Left colon (tissue), 2 donors: ENCODE results near the gene GARS1. TPM values are rescaled to one million over a fixed set of nuclear protein-coding genes. Genes with fewer than 3 reads are reported as not detected.
A peak's percentile ranks its signal among the peaks of the same experiment; 100 is the strongest.

Source experiments
- ATAC-seq: fragments of 200-7000 bp; cut with Tn5 transposase; one replicate; pipeline ENCODE4 v1.9.1; 2020; ENCODE audit warnings: mild to moderate bottlenecking, moderate library complexity
- DNase-seq, 2 donors: peaks; one replicate each; pipeline ENCODE4 v3.0.0-alpha.2; 2020
- intact Hi-C, 2 donors: fragments of 100-400 bp; cut with DNase I in 1 of 2; cut with micrococcal nuclease in 1 of 2; formaldehyde crosslinking; loops; one replicate each; pipeline versions ENCODE4 v1.11.2 to v1.14.0; 2022; cut with DNase I, micrococcal nuclease
- long read RNA-seq: library from polyadenylated mRNA; unstranded; transcript quantifications from one replicate; pipeline ENCODE4 v2.0.0, GENCODE V29; 2021
- total RNA-seq, 2 donors: library from RNA; stranded (reverse); fragmentation: NEBNext Ultra II Directional; extraction: Animal tissue kit (Norgen Biotek cat#: 25700); gene quantifications; one replicate each; pipeline ENCODE4 v1.2.1, GENCODE V29; 2021
- donor health status: DM: no; HTN: no; CAD: no.
- donor health status: DM: yes; HTN: yes; CAD: no.

GARS1 gene, protein sequence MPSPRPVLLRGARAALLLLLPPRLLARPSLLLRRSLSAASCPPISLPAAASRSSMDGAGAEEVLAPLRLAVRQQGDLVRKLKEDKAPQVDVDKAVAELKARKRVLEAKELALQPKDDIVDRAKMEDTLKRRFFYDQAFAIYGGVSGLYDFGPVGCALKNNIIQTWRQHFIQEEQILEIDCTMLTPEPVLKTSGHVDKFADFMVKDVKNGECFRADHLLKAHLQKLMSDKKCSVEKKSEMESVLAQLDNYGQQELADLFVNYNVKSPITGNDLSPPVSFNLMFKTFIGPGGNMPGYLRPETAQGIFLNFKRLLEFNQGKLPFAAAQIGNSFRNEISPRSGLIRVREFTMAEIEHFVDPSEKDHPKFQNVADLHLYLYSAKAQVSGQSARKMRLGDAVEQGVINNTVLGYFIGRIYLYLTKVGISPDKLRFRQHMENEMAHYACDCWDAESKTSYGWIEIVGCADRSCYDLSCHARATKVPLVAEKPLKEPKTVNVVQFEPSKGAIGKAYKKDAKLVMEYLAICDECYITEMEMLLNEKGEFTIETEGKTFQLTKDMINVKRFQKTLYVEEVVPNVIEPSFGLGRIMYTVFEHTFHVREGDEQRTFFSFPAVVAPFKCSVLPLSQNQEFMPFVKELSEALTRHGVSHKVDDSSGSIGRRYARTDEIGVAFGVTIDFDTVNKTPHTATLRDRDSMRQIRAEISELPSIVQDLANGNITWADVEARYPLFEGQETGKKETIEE
- total RNA-seq: 100 to 1,000 TPM in 1 of 2 donors, 10 to 100 TPM in 1; 57.8 to 104 TPM
- long read RNA-seq, transcript GARS-201 (17 exons, 2,634 nt): major isoform, 165 of 179 reads
- long read RNA-seq, partial matches to known transcripts: 6 of 179 reads
- long read RNA-seq, other reads (novel, unspliced or antisense): 6 of 179 reads

GRCh38 chr7:30594540-30595435, at the start of gene GARS1:
GARS1 (plus strand) TSS chr7:30594878; CDS start chr7:30594922, 44 bp downstream.
- DNase-seq (peak; percentile 86 to 94), ATAC-seq (peak; percentile 91)
- intact Hi-C loops: no loop called here

DNA sequence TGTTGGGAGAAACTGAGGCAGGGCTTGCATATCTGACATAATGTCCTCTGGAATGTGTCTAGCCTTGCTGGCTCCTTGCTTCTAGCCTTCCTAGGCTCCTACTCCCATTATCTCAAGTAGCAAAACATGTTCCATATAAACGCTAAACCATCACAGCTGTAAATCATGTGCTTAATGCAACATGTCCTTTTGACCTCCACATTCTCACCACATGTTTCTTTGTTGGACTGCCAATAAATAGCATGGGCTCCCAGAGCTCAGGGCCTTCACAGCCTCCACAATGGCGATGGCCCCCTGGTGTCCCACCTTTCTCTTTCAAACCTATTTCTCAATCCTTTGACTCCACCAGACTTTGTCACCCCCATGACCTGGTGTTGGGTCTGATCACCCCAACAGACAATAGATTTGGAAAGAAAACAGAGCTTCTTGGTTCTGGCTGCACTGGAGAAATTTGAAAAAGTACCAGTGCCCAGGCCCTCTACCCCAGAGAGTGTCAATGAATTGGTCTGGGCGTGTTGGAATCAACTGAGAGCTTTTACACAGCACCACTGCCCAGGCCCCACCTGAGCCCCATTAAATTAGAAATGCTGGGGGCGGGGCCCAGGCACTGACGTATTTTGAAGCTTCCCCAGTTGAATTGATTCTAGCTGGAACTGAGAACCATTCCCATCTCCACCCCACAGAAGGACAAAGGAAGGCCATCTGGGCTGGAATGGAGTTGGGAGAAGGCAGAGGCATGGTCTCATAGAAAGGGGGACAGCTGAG, 48.7 kb upstream of the GARS1 start:
- no peak for DNase-seq
- no peak for ATAC-seq
- intact Hi-C loops: no loop called here

DNA sequence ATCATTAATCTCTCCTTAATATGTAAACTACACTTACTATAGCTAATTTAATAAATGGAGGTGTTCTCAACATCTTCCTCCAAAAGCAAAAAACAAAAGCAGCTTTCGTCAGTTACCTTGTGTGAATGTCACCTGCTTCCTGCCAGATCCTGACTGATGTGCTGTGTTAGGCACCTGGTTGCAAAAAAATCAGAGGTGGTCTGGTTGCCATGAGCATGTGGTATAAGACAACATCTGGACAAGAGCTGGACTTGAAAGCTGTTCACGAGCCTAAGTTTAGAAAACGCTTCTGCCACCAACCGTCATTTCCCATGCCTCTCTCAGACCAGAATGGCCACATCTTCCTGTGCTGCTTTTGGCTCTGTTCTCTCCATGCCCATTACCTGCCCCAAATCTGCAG, 48.1 kb upstream of the GARS1 start:
- DNase-seq (no peak), ATAC-seq (no peak)
- intact Hi-C loops: no loop called here

GRCh38 chr7:30548845-30549244, 45.8 kb upstream of the GARS1 start:
- peak; percentile 57 to 75 for DNase-seq
- intact Hi-C loops: no loop called here
- peak; percentile 87 for ATAC-seq

GRCh38 chr7:30549931-30550493, 44.7 kb upstream of the GARS1 start:
- DNase-seq (no peak), ATAC-seq (no peak)
- intact Hi-C loops: no loop called here

DNA sequence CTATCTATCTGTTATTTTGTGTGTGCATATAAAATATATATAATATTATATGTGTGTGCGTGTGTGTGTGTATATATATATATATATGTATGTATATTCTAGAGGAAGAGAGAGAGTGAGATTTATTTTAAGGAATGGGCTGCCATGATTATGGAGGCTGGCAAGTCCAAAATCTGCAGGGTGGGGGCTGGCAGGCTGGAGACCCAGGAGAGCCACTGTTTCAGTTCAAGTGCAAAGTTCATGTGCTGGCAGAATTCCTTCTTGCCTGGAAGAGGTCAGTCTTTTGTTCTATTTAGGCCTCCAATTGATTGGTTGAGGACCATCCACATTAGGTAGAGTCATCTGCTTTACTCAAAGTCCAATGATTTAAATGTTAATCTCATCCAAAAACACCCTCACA, 42.3 kb upstream of the GARS1 start:
- DNase-seq (no peak), ATAC-seq (no peak)
- intact Hi-C loops: no loop called here

- no peak for ATAC-seq
- intact Hi-C loops: no loop called here
Measured at GRCh38 chr7:30553141-30553540, 41.5 kb upstream of the GARS1 start.

GRCh38 chr7:30553546-30553945, 41.1 kb upstream of the GARS1 start:
- intact Hi-C loops: no loop called here
- ATAC-seq: no peak
- DNase-seq: no peak

More at GRCh38 chr7:30553141-30553540, 41.5 kb upstream of the GARS1 start:
- DNase-seq: no peak

GRCh38 chr7:30555525-30555924, 39.2 kb upstream of the GARS1 start:
- DNase-seq (no peak), ATAC-seq (no peak)
- intact Hi-C loops: no loop called here

DNA sequence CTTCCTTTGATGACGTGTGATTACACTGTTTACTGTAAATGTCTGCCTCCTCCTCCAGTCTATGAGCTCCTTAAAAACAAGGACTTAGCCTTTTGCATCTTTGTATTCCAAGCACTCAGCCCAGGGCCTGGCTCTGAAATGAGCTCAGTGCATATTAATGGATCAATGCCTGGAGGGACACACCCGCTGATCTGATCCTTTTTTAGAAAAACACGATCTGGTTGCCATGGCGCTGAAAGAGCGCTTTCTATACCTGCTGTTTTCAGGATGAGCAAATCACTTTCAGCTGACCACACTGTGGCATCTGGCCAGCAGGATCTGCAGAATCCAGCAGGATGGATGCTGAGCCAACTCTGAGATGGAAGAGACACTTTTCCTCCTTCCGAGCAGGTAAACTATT, 37.8 kb upstream of the GARS1 start:
- intact Hi-C loops: no loop called here
- DNase-seq: no peak
- ATAC-seq: no peak

DNA sequence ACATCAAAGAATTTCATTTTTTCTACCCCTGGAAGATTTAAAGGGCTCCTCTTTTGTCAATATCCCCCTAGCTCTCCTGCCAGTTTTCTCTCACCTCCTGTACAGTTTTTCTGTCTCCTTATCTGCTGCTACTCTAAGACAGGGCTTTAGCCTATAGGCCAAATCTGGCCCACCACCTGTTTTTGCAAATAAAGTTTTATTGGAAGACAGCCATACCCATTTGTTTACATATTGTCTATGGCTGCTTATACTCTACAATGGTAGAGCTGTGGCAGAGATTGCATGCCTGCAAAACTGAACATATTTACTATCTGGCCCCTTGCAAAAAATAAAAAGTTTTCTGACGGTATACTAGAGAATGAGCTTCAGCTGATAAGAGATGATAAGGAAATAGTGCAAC, 37.4 kb upstream of the GARS1 start:
- intact Hi-C loops: no loop called here
- DNase-seq (no peak), ATAC-seq (no peak)

DNA sequence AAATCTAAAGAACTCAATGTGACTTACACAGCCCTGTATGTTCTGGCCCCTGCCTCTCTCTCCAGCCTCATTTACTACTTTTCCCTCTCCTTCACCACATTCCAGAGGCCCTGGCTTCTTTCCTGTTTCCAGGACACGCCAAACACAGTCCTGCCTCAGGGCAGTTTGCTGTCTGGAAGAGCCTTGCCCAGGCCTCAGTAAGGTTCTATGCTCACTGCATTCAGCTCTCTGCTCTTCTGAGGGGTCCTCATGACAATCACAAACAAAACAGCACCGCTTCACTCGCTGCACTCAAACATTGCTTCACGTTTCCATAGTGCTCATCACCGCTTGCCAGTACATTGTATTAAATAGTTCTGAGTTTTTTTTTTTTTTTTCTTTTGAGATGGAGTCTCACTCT, 35.1 kb upstream of the GARS1 start:
- ATAC-seq (no peak), DNase-seq (no peak)
- intact Hi-C loops: loop anchor here in 1 of 2 donors (10.0 kb wide), 2 partner anchors 285 to 395 kb away; no protein-coding TSS in a partner anchor

- intact Hi-C loops: loop anchor here in 1 of 2 donors (10.0 kb wide), 2 partner anchors 287 to 397 kb away; no protein-coding TSS in a partner anchor
- DNase-seq: no peak
- ATAC-seq: no peak
Measured at GRCh38 chr7:30561389-30561788, 33.3 kb upstream of the GARS1 start.

GRCh38 chr7:30562498-30562897, 32.2 kb upstream of the GARS1 start:
- ATAC-seq: no peak
- intact Hi-C loops: loop anchor here in 1 of 2 donors (10.0 kb wide), 2 partner anchors 288 to 398 kb away; no protein-coding TSS in a partner anchor
- DNase-seq: no peak

DNA sequence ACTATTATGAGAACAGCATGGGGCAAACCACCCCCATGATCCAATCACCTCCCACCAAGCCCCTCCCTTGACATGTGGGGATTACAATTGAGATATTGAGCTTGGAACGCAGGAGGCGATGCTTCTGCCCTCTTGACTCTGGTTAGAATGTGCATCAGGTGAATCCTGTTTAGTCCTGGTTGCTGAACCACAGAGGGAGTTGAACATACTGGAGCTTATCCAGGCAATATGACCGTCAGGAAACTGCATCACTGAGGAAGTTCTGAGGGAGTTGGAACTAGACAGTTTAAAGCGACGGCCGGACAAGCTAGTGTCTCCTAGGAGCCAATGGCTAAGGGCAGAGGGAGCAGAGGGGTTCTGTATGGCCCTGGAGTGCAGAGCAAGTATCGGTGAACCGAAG, 31.8 kb upstream of the GARS1 start:
- DNase-seq (no peak), ATAC-seq (no peak)
- intact Hi-C loops: loop anchor here in 1 of 2 donors (10.0 kb wide), 2 partner anchors 288 to 398 kb away; no protein-coding TSS in a partner anchor

DNA sequence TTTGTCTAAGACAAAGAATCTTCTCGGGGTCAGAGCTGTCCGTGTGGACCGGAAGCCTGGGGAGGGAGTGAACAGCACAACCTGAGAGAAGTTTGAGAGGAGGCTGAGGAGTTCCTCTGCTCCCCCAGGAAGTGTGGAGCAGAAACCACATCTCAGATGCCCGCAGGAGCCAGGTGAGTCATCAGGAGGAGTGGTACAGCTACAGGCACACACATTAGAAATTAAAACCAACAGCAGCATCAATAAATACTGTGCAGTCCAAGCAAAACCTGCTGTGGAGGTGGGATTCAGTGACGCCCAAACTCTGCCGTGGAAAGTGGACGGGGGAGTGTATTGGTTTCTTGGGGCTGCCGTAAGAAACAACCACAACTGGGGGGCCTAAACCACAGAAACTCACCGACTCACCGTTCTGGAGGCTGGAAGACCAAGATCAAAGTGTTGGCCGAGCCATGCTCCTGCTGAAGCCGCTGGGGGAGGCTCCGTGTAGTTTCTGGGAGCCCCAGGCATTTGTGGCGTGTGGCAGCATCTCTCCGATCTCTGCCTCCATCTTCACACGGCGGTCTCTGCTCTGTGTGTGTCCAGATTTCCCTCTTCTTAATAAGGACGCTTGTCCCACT, 31.2 kb upstream of the GARS1 start:
- no peak for ATAC-seq
- intact Hi-C loops: loop anchor here in 1 of 2 donors (10.0 kb wide), 2 partner anchors 289 to 399 kb away; no protein-coding TSS in a partner anchor
- no peak for DNase-seq
